IPS DF 19.7 (cell line): ENCODE results near the gene BYSL.
"Not testable (repeated sequence)": the region's sequence is repeated elsewhere in the genome, so short reads cannot be mapped to it uniquely, and the experiment has no call there.

Source experiments
- DNase-seq: peaks from one replicate; pipeline ENCODE4 v3.0.0-alpha.2; 2013; ENCODE audit warnings: low read depth, low spot score

Gene BYSL

GRCh38 chr6:41942067-41942851 is 21.0 kb downstream of the BYSL start:
- no peak for DNase-seq

- not testable (repeated sequence) for DNase-seq
Measured at GRCh38 chr6:41942882-41943281, 21.6 kb downstream of the BYSL start.

GRCh38 chr6:41943456-41943855 is 22.2 kb downstream of the BYSL start:
- no peak for DNase-seq

GRCh38 chr6:41947581-41948220 is 26.4 kb downstream of the BYSL start:
- DNase-seq: no peak

GRCh38 chr6:41954668-41955067 is 33.4 kb downstream of the BYSL start:
- no peak for DNase-seq

- no peak for DNase-seq
Measured at GRCh38 chr6:41955412-41955811, 34.1 kb downstream of the BYSL start.

GRCh38 chr6:41957117-41957516 is 35.8 kb downstream of the BYSL start:
- DNase-seq: no peak

- DNase-seq: no peak
Measured at GRCh38 chr6:41958022-41958856, 36.9 kb downstream of the BYSL start.

GRCh38 chr6:41960028-41960427 is 38.7 kb downstream of the BYSL start:
- DNase-seq: no peak

- DNase-seq: no peak
Measured at GRCh38 chr6:41963371-41963770, 42.1 kb downstream of the BYSL start.

GRCh38 chr6:41964201-41964887 is 43.0 kb downstream of the BYSL start:
- no peak for DNase-seq

GRCh38 chr6:41965429-41966213 is 44.3 kb downstream of the BYSL start:
- DNase-seq: peak; percentile 98

- DNase-seq: no peak
Measured at GRCh38 chr6:41966214-41966920, 45.1 kb downstream of the BYSL start.

GRCh38 chr6:41966961-41967311 is 45.6 kb downstream of the BYSL start:
- peak; percentile 57 for DNase-seq

- DNase-seq: no peak
Measured at GRCh38 chr6:41967312-41968287, 46.3 kb downstream of the BYSL start.

- no peak for DNase-seq
Measured at GRCh38 chr6:41970436-41970846, 49.1 kb downstream of the BYSL start.

GRCh38 chr6:41972826-41973225 is 51.5 kb downstream of the BYSL start:
- DNase-seq: no peak

- no peak for DNase-seq
Measured at GRCh38 chr6:41974281-41974825, 53.1 kb downstream of the BYSL start.

- no peak for DNase-seq
Measured at GRCh38 chr6:41975276-41975675, 54.0 kb downstream of the BYSL start.
